Measurements from ENCODE around the gene ARHGAP9. TPM values are rescaled to one million over a fixed set of nuclear protein-coding genes. Genes with fewer than 3 reads are reported as not detected.

ARHGAP9 gene
- polyA plus RNA-seq (2012; rRNA removed), result 0.66 and 1.0 TPM in 2 replicates
- polyA plus RNA-seq (2012; cell fraction: cytosol; rRNA removed), result 0.14 and 0.50 TPM in 2 replicates
- polyA plus RNA-seq (2012; cell fraction: nucleus; rRNA removed), result 2.3 and 4.5 TPM in 2 replicates

- DNase-seq, result no peak
- no peaks in the 10 kb centered on the region for H3K36me3 ChIP-seq (replicated peaks in 1 of 2; ENCODE audit: control insufficient read depth in 1 of 2, insufficient read depth in 2 of 2, low read length in 1 of 2)
- CTCF ChIA-PET, result interaction anchor here (0.6 to 1.6 kb wide), 6 partner anchors 14 to 79 kb away, joined by 3 to 7 read pairs (median 4); partner anchors contain the start of gene GLI1
- POLR2A ChIA-PET, result no interaction called here
- H3K9me2 ChIP-seq, result no peaks in the 10 kb centered on the region
- H2AFZ ChIP-seq (ENCODE audit: low read depth), result peak within 1 kb of the TSS; percentile 24; the same call in 1 of the 2 replicates
- no peak within 1 kb of the TSS for H3K9ac ChIP-seq
- peaks cover 0 to 10% of the 10 kb centered on the region in 2 experiments; a peak in 3 of 4 replicates for H3K4me1 ChIP-seq (ENCODE audit: control insufficient read depth in 1 of 2, insufficient read depth in 2 of 2, low read depth in 1 of 2, low read length in 1 of 2)
- H3K27me3 ChIP-seq (ENCODE audit: insufficient read depth), result peaks cover 22% of the 10 kb centered on the region
- H3K27ac ChIP-seq (ENCODE audit: low read depth in 2 of 2, low read length in 1 of 2), result no peak within 1 kb of the TSS
- no peak within 1 kb of the TSS for H3K4me3 ChIP-seq (ENCODE audit: low read depth in 2 of 2, low read length in 1 of 2)
- H3K4me2 ChIP-seq, result no peak within 1 kb of the TSS
- no peak for TF ChIP-seq RFX5 (IDR thresholded peaks at IDR 0.05; ENCODE audit: low read length)
- TF ChIP-seq USF1 (IDR thresholded peaks at IDR 0.05; ENCODE audit: borderline replicate concordance, low read depth), result no peak
- TF ChIP-seq CTCF (IDR thresholded peaks at IDR 0.05), result no peak
- no peak for TF ChIP-seq SIN3A (IDR thresholded peaks at IDR 0.05; ENCODE audit: borderline replicate concordance, low read depth, low read length)
- no peak for TF ChIP-seq REST (IDR thresholded peaks at IDR 0.05; ENCODE audit: low read depth, low read length)
- TF ChIP-seq NFIC (IDR thresholded peaks at IDR 0.05; ENCODE audit: borderline replicate concordance), result no peak
- TF ChIP-seq ELF1 (IDR thresholded peaks at IDR 0.05), result no peak
- TF ChIP-seq CHD2 (IDR thresholded peaks at IDR 0.05; ENCODE audit: low read length, partially characterized antibody), result no peak
- no peak for TF ChIP-seq RXRA (IDR thresholded peaks at IDR 0.05; ENCODE audit: borderline replicate concordance, low read depth)
- TF ChIP-seq FOXJ3 (CRISPR knock-in tag; IDR thresholded peaks at IDR 0.05), result no peak
- TF ChIP-seq FOXM1 (IDR thresholded peaks at IDR 0.05; ENCODE audit: low read depth), result no peak
- no peak for TF ChIP-seq PBX3 (IDR thresholded peaks at IDR 0.05)
- TF ChIP-seq MXI1 (IDR thresholded peaks at IDR 0.05; ENCODE audit: low read depth, low read length), result no peak
- no peak for TF ChIP-seq GABPA (IDR thresholded peaks at IDR 0.05; ENCODE audit: low read depth)
- TF ChIP-seq GATA2 (CRISPR knock-in tag; IDR thresholded peaks at IDR 0.05), result no peak
- no peak for TF ChIP-seq TAF1 (IDR thresholded peaks at IDR 0.05; ENCODE audit: borderline replicate concordance, low read depth, low read length)
- no peak for TF ChIP-seq TCF12 (IDR thresholded peaks at IDR 0.05)
- no peak for TF ChIP-seq POLR2AphosphoS5 (IDR thresholded peaks at IDR 0.05; ENCODE audit: low read depth, low read length)
- TF ChIP-seq NRF1 (IDR thresholded peaks at IDR 0.05; ENCODE audit: low read depth, low read length), result no peak
- 62% methylated on average over 6 of the region's 6 CpGs for WGBS (ENCODE audit: low lambda C conversion rate)
- H3K79me2 ChIP-seq (ENCODE audit: insufficient read depth), result no peaks in the 10 kb centered on the region
- peaks cover 5% of the 10 kb centered on the region for H3F3A ChIP-seq (replicated peaks; ENCODE audit: insufficient read depth)
- no peaks in the 10 kb centered on the region for H4K20me1 ChIP-seq (ENCODE audit: insufficient read depth)
- no peaks in the 10 kb centered on the region for H3K9me3 ChIP-seq
Observed at GRCh38 chr12:57479376-57480115, at the start of gene ARHGAP9. ARHGAP9 (minus strand) TSS chr12:57479866; CDS start chr12:57479406, 460 bp downstream.

Measured in SK-N-SH (cell line).